Left lobe of liver (tissue), 2 donors: ENCODE measurements around the gene ZNF532. TPM values are rescaled to one million over a fixed set of nuclear protein-coding genes. Genes with fewer than 3 reads are reported as not detected.

ENCODE experiments used
- ATAC-seq: fragments of 200-7000 bp; cut with Tn5 transposase; one replicate; pipeline ENCODE4 v1.9.1; 2020; ENCODE audit warnings: mild to moderate bottlenecking, moderate library complexity
- DNase-seq: peaks from one replicate; pipeline ENCODE4 v3.0.0-alpha.2; 2020; ENCODE audit warnings: low spot score
- total RNA-seq: library from RNA; stranded (reverse); gene quantifications from one replicate; pipeline ENCODE4 v1.2.1, GENCODE V29; 2021
- donor health status: DM: no; HTN: no; CAD: no; lungs with moderate emphysema.
- donor health status: DM: no; HTN: yes; CAD: no.

Gene ZNF532
- total RNA-seq, 1 donor from 2014 or later: 3.7 TPM

DNA sequence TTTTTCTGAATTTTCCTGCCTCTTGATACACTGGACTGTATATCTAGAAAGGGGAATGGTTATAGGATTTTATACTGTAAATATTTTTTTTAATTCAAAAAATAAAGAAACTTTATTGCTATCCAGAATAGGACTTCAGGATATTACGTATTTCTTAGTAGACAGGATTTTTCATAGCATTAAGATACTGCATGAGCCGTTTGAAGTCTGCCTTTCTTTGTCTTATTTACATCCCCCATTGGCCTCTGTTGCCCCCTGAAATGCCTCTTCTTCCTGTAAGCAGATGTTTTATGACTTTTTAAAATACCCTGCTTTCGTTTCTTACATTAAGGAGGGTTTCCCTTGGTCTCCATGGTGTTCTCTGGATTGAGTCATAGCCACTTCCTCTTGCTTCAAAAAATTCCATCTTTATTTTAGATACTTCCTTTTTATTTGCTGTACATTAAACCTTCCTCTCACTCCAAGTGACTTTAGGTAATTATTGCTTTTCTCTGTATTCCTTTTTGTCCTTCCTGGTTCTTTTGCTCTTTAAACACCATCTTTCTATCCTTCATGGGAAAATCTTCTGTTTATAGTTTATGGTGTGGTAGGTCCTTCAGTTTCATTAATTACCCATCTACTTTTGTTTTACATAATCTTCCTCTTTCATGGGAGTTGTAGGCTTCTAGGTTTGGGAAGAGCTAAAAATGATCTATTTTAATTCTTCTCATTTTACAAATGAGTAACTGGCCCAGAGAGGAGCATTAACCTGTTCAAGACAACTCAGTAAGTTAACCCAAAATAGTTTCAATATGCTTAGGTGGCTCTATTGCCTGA is 72.6 kb downstream of the ZNF532 start:
- no peak for DNase-seq
- ATAC-seq: no peak

GRCh38 chr18:58937887-58938267 is 73.2 kb downstream of the ZNF532 start:
- DNase-seq (no peak), ATAC-seq (no peak)

DNA sequence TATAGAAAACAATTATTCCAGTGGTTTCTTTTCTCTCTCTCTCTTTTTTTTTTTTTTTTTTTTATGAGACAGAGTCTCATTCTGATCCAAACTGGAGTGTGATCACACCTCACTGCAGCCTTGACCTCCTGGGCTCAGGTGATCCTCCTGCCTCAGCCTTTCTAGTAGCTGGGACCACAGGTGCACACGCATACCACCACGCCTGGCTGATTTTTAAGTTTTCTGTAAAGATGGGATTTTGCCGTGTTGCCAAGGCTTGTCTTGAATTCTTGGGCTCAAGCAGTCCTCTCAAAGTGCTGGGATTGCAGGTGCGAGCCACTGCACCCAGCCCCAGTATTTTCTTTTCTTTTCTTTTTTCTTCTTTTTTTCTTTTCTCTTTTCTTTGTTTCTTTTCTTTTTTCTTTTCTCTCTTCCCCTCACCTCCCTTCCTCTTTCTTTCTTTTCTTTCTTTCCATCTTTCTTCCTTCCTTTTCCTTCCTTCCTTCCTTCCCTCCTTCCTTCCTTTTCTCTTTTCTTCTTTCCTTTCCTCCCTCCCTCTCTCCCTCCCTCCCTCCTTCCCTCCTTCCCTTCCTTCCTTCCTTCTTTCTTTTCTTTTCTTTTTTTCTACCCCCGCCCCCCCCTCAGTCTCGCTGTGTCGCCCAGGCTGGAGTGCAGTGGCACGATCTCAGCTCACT is 76.9 kb downstream of the ZNF532 start:
- no peak for ATAC-seq
- no peak for DNase-seq

DNA sequence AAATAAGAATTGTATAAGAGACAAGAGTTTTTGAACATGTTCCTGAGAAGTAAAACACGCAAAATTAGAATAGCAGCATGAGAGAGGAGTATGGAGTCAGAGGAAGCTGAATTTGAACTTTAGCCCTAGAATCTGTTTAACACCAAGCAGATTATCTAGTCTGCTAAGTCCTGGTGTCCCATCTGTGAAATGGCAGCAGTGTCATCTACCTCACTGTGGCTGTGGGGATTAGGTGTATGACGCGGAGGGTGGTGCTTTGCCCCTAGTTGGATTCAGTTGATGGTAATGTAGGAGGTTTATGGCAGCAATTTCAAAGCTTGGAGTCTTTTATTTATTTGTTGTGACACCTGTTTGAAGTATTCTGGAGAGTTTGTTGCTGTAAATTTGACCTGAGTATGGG is 79.2 kb downstream of the ZNF532 start:
- ATAC-seq: no peak

GRCh38 chr18:58947136-58947732 is 82.6 kb downstream of the ZNF532 start:
- DNase-seq (no peak), ATAC-seq (no peak)

More for the DNA sequence above, 79.2 kb downstream of the ZNF532 start:
- no peak for DNase-seq

- DNase-seq: no peak
- no peak for ATAC-seq
These were observed 84.4 kb downstream of the ZNF532 start for GRCh38 chr18:58949031-58949430.

DNA sequence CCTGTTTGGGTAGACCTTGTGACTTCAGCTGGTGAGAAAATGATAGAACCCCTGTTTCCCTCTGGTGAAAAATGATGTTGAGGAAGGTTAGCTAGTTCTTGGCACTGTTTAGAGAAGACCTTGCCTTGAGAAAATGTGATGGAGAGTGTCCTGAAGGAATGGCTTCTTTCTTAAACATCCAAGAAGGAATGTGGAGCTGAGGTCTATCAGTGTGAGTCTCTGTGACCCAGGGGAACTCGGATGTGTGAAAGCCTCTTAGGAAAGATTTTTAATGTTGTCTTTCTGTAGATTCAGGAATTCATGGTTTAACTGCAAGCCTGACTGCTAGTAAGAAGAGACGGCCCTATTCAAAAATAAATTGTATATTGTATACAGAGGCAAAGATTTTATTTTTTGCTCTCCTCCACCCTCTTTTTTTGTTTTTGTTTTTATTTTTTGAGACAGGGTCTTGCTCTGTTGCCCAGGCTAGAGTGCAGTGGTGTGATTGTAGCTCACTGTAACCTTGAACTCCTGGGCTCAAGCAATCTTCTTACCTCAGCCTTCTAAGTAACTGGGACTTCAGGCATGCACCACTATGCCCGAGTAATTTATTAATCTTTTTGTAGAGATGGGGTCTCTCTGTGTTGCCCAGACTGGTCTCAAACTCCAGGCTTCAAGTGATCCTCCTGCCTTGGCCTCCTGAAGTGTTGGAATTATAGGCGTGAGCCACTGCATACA is 87.5 kb downstream of the ZNF532 start:
- ATAC-seq: no peak
- DNase-seq: no peak

GRCh38 chr18:58952858-58953257 is 88.2 kb downstream of the ZNF532 start:
- DNase-seq (no peak), ATAC-seq (no peak)

- ATAC-seq: peak; percentile 81
- peak; percentile 60 for DNase-seq
These were observed 89.0 kb downstream of the ZNF532 start for GRCh38 chr18:58953627-58954026.

DNA sequence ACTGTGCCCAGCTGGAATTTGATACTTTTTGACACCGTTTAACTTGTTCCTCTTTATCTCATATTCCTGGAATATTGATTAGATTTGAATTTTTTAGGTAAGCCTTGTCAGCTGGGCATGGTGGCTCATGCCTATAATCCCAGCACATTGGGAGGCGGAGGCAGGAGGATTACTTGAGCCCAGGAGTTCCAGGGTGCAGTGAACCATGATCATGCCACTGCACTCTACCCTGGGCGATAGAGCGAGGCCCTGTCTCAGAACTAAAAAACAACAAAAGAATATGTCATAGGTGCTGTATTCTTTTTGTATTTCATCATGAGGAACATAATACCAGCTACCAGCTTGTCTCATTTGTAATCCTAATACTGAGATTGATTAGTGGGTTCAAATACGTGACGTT is 90.3 kb downstream of the ZNF532 start:
- ATAC-seq: no peak
- no peak for DNase-seq

DNA sequence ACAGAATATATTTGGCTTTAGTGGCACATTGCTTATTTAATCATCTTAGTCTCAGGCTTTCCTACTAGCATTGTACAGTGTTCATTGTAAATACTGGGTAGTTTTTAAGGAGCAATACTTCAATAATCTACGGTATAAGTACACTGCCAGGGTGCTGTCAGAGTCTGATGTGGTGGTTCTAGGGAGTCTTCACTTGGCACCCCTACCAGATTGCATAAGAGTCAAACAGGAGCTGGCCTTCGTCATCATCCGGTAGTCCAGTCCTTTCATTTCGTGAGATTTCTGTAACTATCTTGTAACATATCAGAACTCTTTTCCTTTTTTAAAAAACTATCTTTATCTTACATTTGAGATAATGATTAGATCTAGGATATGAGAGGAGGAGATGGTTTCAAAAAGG is 91.1 kb downstream of the ZNF532 start:
- peak; percentile 72 for ATAC-seq
- DNase-seq: no peak

- ATAC-seq (no peak), DNase-seq (no peak)
These were observed 94.0 kb downstream of the ZNF532 start for GRCh38 chr18:58958628-58959027.

DNA sequence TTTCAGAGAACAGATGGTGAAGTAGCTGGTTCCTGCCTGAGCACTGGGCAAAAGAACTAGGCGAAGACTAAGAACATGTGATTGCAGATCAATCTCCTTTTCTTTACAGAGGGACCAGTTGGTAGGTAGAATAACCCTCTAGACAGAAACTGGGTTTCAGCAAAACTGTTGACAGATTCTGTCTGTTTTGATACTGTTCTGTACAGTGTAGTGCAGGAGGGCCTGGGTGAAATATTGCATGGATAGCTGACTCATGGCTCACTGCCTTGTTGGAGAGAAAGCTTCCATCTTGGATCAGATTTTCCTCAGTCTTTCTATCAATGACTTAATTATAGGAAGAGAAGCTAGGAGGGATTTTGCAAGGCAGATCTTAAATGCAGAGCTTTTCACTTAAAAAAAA is 95.8 kb downstream of the ZNF532 start:
- no peak for DNase-seq
- ATAC-seq: no peak

DNA sequence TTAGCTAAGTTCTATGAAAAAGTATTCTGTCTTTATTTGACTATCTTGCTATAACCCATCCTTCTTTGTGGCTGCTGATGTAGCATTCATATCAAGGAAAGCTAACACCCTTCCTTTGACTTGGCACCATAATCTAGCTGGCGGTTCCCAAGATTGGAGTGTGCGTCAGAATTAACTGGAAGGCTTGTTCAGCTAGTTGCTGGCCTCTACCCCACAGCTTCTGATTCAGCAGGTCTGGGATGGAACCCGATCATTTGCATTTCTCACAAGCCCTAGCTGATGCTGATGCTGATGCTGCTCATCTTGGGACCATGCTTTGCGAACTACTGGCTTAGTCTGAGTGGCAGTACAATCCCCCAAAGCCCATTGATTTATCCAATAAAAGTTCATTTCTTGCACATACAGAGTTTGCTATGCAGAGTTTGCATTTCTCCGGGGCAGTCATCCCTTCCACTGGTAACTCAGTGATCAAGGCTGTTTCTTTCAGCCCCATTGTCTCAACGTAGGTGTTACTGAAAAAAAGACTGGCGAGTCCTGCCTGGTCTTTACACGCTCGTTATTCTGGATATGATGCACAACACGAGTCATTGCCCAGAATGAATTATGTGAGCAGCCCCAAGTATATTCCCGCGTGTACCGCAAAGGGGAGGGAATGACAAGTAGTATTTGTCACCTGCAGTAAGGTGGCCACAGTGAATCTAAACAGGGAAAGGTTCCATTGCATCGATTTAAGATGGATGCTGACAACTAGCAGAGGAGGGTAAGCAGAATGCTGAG is 96.5 kb downstream of the ZNF532 start:
- ATAC-seq (no peak), DNase-seq (no peak)

- ATAC-seq: no peak
- DNase-seq: no peak
These were observed 97.7 kb downstream of the ZNF532 start for GRCh38 chr18:58962336-58962735.

GRCh38 chr18:58965291-58966004 is 100.8 kb downstream of the ZNF532 start:
- no peak for ATAC-seq
- DNase-seq: no peak

DNA sequence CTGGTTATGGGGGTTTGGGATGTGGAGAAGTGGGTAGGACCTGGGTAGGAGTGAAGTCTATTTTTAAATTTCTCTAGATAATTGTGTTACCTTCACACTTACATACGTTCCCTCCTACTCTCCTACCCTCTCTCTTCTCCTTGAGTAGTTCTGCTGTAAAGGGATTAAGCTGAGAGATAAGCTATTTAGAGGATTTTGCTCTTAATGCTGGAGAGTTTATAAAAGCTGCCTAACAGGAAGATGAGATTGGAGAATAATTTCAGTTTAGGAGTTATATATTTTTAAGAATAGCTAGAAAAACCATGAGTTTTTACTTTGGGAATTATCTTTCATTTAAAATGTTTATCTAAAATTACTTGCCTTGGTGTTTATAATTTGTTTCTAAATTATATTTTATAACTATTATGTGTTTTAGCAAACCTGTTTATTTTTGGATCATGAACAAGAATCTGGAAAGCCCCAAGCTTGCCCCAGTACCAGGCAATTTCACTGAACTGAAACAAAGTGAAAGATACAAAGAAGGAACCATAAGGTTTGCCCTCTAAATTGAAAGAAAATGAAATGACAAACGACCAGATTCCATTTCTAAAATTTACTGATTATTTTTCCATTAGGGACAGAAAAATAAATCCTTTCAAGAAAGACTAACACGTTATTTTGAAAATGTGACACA is 101.5 kb downstream of the ZNF532 start:
- ATAC-seq (no peak), DNase-seq (no peak)

- no peak for DNase-seq
- no peak for ATAC-seq
These were observed 102.0 kb downstream of the ZNF532 start for GRCh38 chr18:58966704-58967103.

DNA sequence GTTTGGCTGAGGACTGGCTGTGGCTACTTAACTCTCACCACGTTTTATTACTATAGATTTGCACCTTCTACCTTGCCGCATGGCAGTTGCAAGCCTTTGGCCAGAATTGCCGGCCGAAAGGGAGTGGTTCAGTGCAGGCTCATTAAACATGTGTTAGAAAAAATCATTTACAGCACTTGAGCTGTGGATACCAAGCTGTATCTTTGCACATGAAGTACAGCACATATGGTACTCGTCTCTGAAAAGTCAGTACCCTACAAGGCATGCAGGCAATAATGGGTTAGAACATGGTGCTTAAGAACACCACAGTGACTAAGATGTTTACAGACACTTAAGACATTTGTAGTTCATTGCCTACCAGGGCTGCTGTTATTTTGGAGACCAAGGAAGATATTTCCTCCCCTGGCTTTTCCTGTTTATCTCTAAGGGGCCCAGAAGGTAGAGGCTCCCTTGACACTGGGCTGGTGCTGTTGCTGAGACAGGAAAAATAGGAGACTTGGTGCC is 103.1 kb downstream of the ZNF532 start:
- DNase-seq: no peak
- no peak for ATAC-seq
